Lower leg skin (tissue), 4 donors: ENCODE data around the gene DYRK1A. TPM values are rescaled to one million over a fixed set of nuclear protein-coding genes. Genes with fewer than 3 reads are reported as not detected.

Experiments
- DNase-seq, 2 donors: peaks; one replicate each; pipeline ENCODE4 v3.0.0-alpha.2; 2019; ENCODE audit warnings: low spot score in 2 of 2
- H3K4me3 ChIP-seq: fragments of 200-600 bp; sonication (generic); 2 replicates; pipeline ENCODE4 v1.5.1; 2017; ENCODE audit warnings: mild to moderate bottlenecking, low read depth; ENCODE audit not compliant: poor library complexity, severe bottlenecking
- POLR2A ChIP-seq, 2 donors: fragments of 450-650 bp; IDR thresholded peaks; one replicate each; pipeline ENCODE4 v1.6.1; 2016 to 2017; ENCODE audit warnings: antibody characterized with exemption in 2 of 2, mild to moderate bottlenecking in 1 of 2, moderate library complexity in 1 of 2
- WGBS, 2 donors: methylation state at CpG; one replicate each; pipeline ENCODE4 v1.1.5; 2018; 5-methylcytosine and 5-hydroxymethylcytosine counted together
- intact Hi-C: fragments of 100-400 bp; cut with DNase I; formaldehyde crosslinking; loops from one replicate; pipeline ENCODE4 v1.15.0; 2023; ENCODE audit warnings: low total_unique reads
- total RNA-seq, 4 donors: library from RNA; depleted of rRNA; stranded (reverse); fragments of >200 nt; gene quantifications; one replicate each; pipeline ENCODE4 v1.1.0, GENCODE V29; 2016
- TF ChIP-seq, protein P1 (sequence below), 3 donors: fragments of 450-650 bp; IDR thresholded peaks; one replicate each; pipeline ENCODE4 v1.5.1; 2016; ENCODE audit warnings: antibody characterized with exemption in 3 of 3, mild to moderate bottlenecking in 3 of 3, moderate library complexity in 2 of 3

The DYRK1A gene
- total RNA-seq, 4 donors from 2014 or later = 60.2 to 97.8 (median 79.8) TPM

GRCh38 chr21:37365517-37366481 lies 774 bp upstream of the DYRK1A start:
- peak; percentile 58 to 93 for DNase-seq
- H3K4me3 ChIP-seq = peak overlapping the region; percentile 47
- TF ChIP-seq POLR2A (IDR thresholded peaks at IDR 0.05) = no peak
- TF ChIP-seq, protein P1, sequence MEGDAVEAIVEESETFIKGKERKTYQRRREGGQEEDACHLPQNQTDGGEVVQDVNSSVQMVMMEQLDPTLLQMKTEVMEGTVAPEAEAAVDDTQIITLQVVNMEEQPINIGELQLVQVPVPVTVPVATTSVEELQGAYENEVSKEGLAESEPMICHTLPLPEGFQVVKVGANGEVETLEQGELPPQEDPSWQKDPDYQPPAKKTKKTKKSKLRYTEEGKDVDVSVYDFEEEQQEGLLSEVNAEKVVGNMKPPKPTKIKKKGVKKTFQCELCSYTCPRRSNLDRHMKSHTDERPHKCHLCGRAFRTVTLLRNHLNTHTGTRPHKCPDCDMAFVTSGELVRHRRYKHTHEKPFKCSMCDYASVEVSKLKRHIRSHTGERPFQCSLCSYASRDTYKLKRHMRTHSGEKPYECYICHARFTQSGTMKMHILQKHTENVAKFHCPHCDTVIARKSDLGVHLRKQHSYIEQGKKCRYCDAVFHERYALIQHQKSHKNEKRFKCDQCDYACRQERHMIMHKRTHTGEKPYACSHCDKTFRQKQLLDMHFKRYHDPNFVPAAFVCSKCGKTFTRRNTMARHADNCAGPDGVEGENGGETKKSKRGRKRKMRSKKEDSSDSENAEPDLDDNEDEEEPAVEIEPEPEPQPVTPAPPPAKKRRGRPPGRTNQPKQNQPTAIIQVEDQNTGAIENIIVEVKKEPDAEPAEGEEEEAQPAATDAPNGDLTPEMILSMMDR (IDR thresholded peaks at IDR 0.05) = no peak
- intact Hi-C loops = no loop called here
- WGBS, 2 donors = 1% methylated on average over 23 to 44 of the region's 106 CpGs

GRCh38 chr21:37367336-37367702 lies 746 bp downstream of the DYRK1A start:
- H3K4me3 ChIP-seq = peak overlapping the region; percentile 92
- TF ChIP-seq, protein P1 (IDR thresholded peaks at IDR 0.05) = no peak
- TF ChIP-seq POLR2A (IDR thresholded peaks at IDR 0.05) = no peak
- intact Hi-C loops = no loop called here
- WGBS, 2 donors = 0% methylated on average over 25 of the region's 61 CpGs; no CpG with 5 or more reads in 1 of the 2 donors
- DNase-seq = no peak

GRCh38 chr21:37367703-37368540 lies 1.3 kb downstream of the DYRK1A start:
- TF ChIP-seq POLR2A (IDR thresholded peaks at IDR 0.05) = no peak
- TF ChIP-seq, protein P1 (IDR thresholded peaks at IDR 0.05) = no peak
- 1 to 2% methylated on average over 35 to 42 of the region's 68 CpGs for WGBS, 2 donors
- peak; percentile 42 to 89 for DNase-seq
- intact Hi-C loops = no loop called here
- peak overlapping the region; percentile 92 for H3K4me3 ChIP-seq

- DNase-seq = no peak
Observed at GRCh38 chr21:37368541-37369279, 2.1 kb downstream of the DYRK1A start.

More at GRCh38 chr21:37368541-37369279, 2.1 kb downstream of the DYRK1A start:
- peak overlapping the region; percentile 92 for H3K4me3 ChIP-seq
- TF ChIP-seq, protein P1 (IDR thresholded peaks at IDR 0.05) = no peak
- intact Hi-C loops = no loop called here
- 4% methylated on average over 9 of the region's 9 CpGs for WGBS, 2 donors
